ENCODE results near the gene TMEM212. TPM values are rescaled to one million over a fixed set of nuclear protein-coding genes. Genes with fewer than 3 reads are reported as not detected.
A peak's percentile ranks its signal among the peaks of the same experiment; 100 is the strongest.

Gene TMEM212
- total and polyA plus RNA-seq, 9 of the 15 experiments (the other 6 are each of a cell fraction or from before 2014, with no cell fraction given) = not detected

GRCh38 chr3:171810629-171811294 lies 32.4 kb upstream of the TMEM212 start (continued):
- TF ChIP-seq TAL1 (IDR thresholded peaks at IDR 0.05) = no peak
- 0 out of 2 replicates have a peak, but pooled peaks have one; percentile 16 for TF ChIP-seq AFF4 (CRISPR knock-in tag; IDR thresholded peaks at IDR 0.05)
- TF ChIP-seq ZNF717 (CRISPR knock-in tag; IDR thresholded peaks at IDR 0.05) = 0 out of 2 replicates have a peak, but pooled peaks have one; percentile 25
- TF ChIP-seq AFF1 (IDR thresholded peaks at IDR 0.05; ENCODE audit: low read depth in 1 of 2, partially characterized antibody in 2 of 2) = peak in 1 of 2 experiments; percentile 64
- TF ChIP-seq EHMT2 (IDR thresholded peaks at IDR 0.05) = no peak
- peak; percentile 43 for TF ChIP-seq ZNF589 (CRISPR knock-in tag; IDR thresholded peaks at IDR 0.05; ENCODE audit: low read depth)
- TF ChIP-seq FOXK2 (conservative IDR thresholded peaks at IDR 0.05 in 1 of 2, IDR thresholded peaks at IDR 0.05 in 1 of 2; ENCODE audit: low read depth in 2 of 2) = no peak
- peak; percentile 60 for TF ChIP-seq KDM5B (IDR thresholded peaks at IDR 0.05; ENCODE audit: insufficient replicate concordance, low read depth, low read length)
- TF ChIP-seq ZHX1 (conservative IDR thresholded peaks at IDR 0.05; ENCODE audit: low read length) = no peak
- no peak for TF ChIP-seq CEBPG (CRISPR knock-in tag; IDR thresholded peaks at IDR 0.05)
- TF ChIP-seq CEBPG (tag; conservative IDR thresholded peaks at IDR 0.05 in 1 of 2, IDR thresholded peaks at IDR 0.05 in 1 of 2) = no peak
- no peak for TF ChIP-seq NRF1 (conservative IDR thresholded peaks at IDR 0.05 in 1 of 2, IDR thresholded peaks at IDR 0.05 in 1 of 2)
- TF ChIP-seq ZFX (CRISPR knock-in tag; IDR thresholded peaks at IDR 0.05) = peak; percentile 68
- no peak for TF ChIP-seq TCF7 (IDR thresholded peaks at IDR 0.05; ENCODE audit: borderline replicate concordance)
